GM21576 (cell line): ENCODE results near the gene BRMS1L.
"Not testable (repeated sequence)": the region's sequence is repeated elsewhere in the genome, so short reads cannot be mapped to it uniquely, and the experiment has no call there.

ENCODE experiments used
- ATAC-seq: cut with Tn5 transposase; IDR thresholded peaks from one replicate; pipeline ENCODE4 v1.9.1; 2021; ENCODE audit warnings: mild to moderate bottlenecking, moderate library complexity; ENCODE audit not compliant: unreplicated experiment

The BRMS1L gene

GRCh38 chr14:35821564-35822411 is 4.3 kb upstream of the BRMS1L start:
- no peak for ATAC-seq

- no peak for ATAC-seq
These were observed 3.6 kb upstream of the BRMS1L start for GRCh38 chr14:35822501-35822900.

- not testable (repeated sequence) for ATAC-seq
These were observed 1.5 kb upstream of the BRMS1L start for GRCh38 chr14:35824446-35825165.

GRCh38 chr14:35825968-35826217 is 245 bp upstream of the BRMS1L start:
- ATAC-seq: no peak

- ATAC-seq: no peak
These were observed 846 bp downstream of the BRMS1L start for GRCh38 chr14:35826952-35827416.

- ATAC-seq: no peak
These were observed 1.7 kb downstream of the BRMS1L start for GRCh38 chr14:35827678-35828472.

GRCh38 chr14:35829449-35829848 is 3.3 kb downstream of the BRMS1L start:
- ATAC-seq: no peak

GRCh38 chr14:35835208-35835982 is 9.3 kb downstream of the BRMS1L start:
- no peak for ATAC-seq

GRCh38 chr14:35841704-35842103 is 15.6 kb downstream of the BRMS1L start:
- not testable (repeated sequence) for ATAC-seq

GRCh38 chr14:35842245-35842644 is 16.1 kb downstream of the BRMS1L start:
- ATAC-seq: not testable (repeated sequence)

GRCh38 chr14:35844494-35844893 is 18.4 kb downstream of the BRMS1L start:
- no peak for ATAC-seq

GRCh38 chr14:35847636-35848035 is 21.5 kb downstream of the BRMS1L start:
- no peak for ATAC-seq

GRCh38 chr14:35849122-35849521 is 23.0 kb downstream of the BRMS1L start:
- ATAC-seq: no peak

- ATAC-seq: no peak
These were observed 25.7 kb downstream of the BRMS1L start for GRCh38 chr14:35851823-35852222.

GRCh38 chr14:35853225-35853624 is 27.1 kb downstream of the BRMS1L start:
- no peak for ATAC-seq

GRCh38 chr14:35854696-35855270 is 28.6 kb downstream of the BRMS1L start:
- ATAC-seq: no peak

- peak; percentile 99 for ATAC-seq
These were observed 29.8 kb downstream of the BRMS1L start for GRCh38 chr14:35855876-35856481.

- ATAC-seq: no peak
These were observed 32.5 kb downstream of the BRMS1L start for GRCh38 chr14:35858521-35859209.

- peak; percentile 77 for ATAC-seq
These were observed 35.2 kb downstream of the BRMS1L start for GRCh38 chr14:35861204-35861868.
